H1 (cell line): ENCODE measurements around the gene ADGRL3. TPM values are rescaled to one million over a fixed set of nuclear protein-coding genes. Genes with fewer than 3 reads are reported as not detected.

Experiments
- CTCF ChIA-PET: fragments of 300-600 bp; sonication (Branson Sonifier 250); formaldehyde crosslinking; loops from one replicate; lab custom pipeline; 2021; ENCODE audit not compliant: partially characterized antibody; lab: Charles Lee
- POLR2A ChIA-PET: fragments of 300-600 bp; sonication (Branson Sonifier 250); formaldehyde crosslinking; loops from one replicate; lab custom pipeline; 2021; ENCODE audit warnings: inconsistent platforms; ENCODE audit not compliant: partially characterized antibody; lab: Charles Lee
- DNase-seq, 2 experiments: peaks; one replicate each; pipeline versions ENCODE4 v3.0.0 to v3.0.0-alpha.2; 2010 to 2022; ENCODE audit warnings: low spot score in 2 of 2, low read depth in 1 of 2, mixed read lengths in 1 of 2
- FAIRE-seq: peaks from 2 replicates; lab custom pipeline; 2011; peaks lifted over from hg19 to GRCh38; lab: Jason Lieb, UNC
- H2AFZ ChIP-seq: 2 replicates; pipeline ENCODE4 v1.8.1; 2012; ENCODE audit warnings: low read length, inconsistent platforms
- H2AK5ac ChIP-seq: 2 replicates; pipeline ENCODE4 v1.6.1; 2013; ENCODE audit warnings: low read depth, low read length
- H2BK120ac ChIP-seq: replicated peaks from 2 replicates; pipeline ENCODE3; 2013; ENCODE audit warnings: low read depth, low read length, inconsistent platforms
- H2BK12ac ChIP-seq: 2 replicates; pipeline ENCODE4 v1.6.1; 2013; ENCODE audit warnings: low read depth, low read length
- H2BK15ac ChIP-seq: 2 replicates; pipeline ENCODE4 v1.6.1; 2013; ENCODE audit warnings: low read length
- H2BK20ac ChIP-seq: 2 replicates; pipeline ENCODE4 v1.6.1; 2013; ENCODE audit warnings: low read length
- H2BK5ac ChIP-seq: 2 replicates; pipeline ENCODE4 v1.6.1; 2013; ENCODE audit warnings: low read depth, low read length
- H3K14ac ChIP-seq: 2 replicates; pipeline ENCODE4 v1.6.1; 2013; ENCODE audit warnings: inconsistent platforms; ENCODE audit not compliant: insufficient read length
- H3K18ac ChIP-seq: 2 replicates; pipeline ENCODE4 v1.6.1; 2013; ENCODE audit warnings: low read length; ENCODE audit errors: extremely low read depth
- H3K23ac ChIP-seq: 2 replicates; pipeline ENCODE4 v1.6.1; 2013; ENCODE audit warnings: inconsistent platforms; ENCODE audit not compliant: insufficient read length
- H3K23me2 ChIP-seq: 2 replicates; pipeline ENCODE4 v1.6.1; 2013; ENCODE audit warnings: low read depth, low read length
- H3K27ac ChIP-seq: 2 replicates; pipeline ENCODE4 v1.6.1; 2011; ENCODE audit warnings: low read depth, low read length, inconsistent platforms
- H3K27me3 ChIP-seq, 4 experiments: replicated peaks in 1 of 4; 1 replicate in 1 of 4; 2 replicates in 3 of 4; pipeline versions ENCODE4 v1.6.1 to v1.8.1; 2011 to 2013; ENCODE audit warnings: low read length in 3 of 4, mild to moderate bottlenecking in 3 of 4, inconsistent platforms in 2 of 4, mixed read lengths in 2 of 4, moderate library complexity in 1 of 4; ENCODE audit not compliant: control insufficient read depth in 3 of 4, insufficient read depth in 3 of 4; ENCODE audit errors: extremely low read depth in 1 of 4
- H3K36me3 ChIP-seq, 4 experiments: 2 replicates each; pipeline versions ENCODE4 v1.6.1 to v1.8.1; 2011 to 2013; ENCODE audit warnings: mild to moderate bottlenecking in 4 of 4, low read length in 3 of 4, moderate library complexity in 2 of 4, control low read depth in 1 of 4, inconsistent platforms in 1 of 4; ENCODE audit not compliant: insufficient read depth in 4 of 4, control insufficient read depth in 2 of 4
- H3K4ac ChIP-seq: replicated peaks from 2 replicates; pipeline ENCODE3; 2013; ENCODE audit warnings: low read length, low read depth, mixed read lengths, inconsistent platforms; ENCODE audit not compliant: insufficient read length
- H3K4me1 ChIP-seq, 4 experiments: replicated peaks in 1 of 4; 1 replicate in 1 of 4; 2 replicates in 3 of 4; pipeline versions ENCODE4 v1.6.1 to v1.8.1; 2011 to 2013; ENCODE audit warnings: low read length in 3 of 4, inconsistent platforms in 2 of 4, mixed read lengths in 1 of 4; ENCODE audit not compliant: insufficient read depth in 4 of 4, control insufficient read depth in 3 of 4
- H3K4me2 ChIP-seq, 2 experiments: 2 replicates each; pipeline versions ENCODE4 v1.6.1 to v1.8.1; 2011 to 2013; ENCODE audit warnings: low read depth in 2 of 2, low read length in 2 of 2, control low read depth in 1 of 2, inconsistent platforms in 1 of 2, mild to moderate bottlenecking in 1 of 2; ENCODE audit not compliant: insufficient read depth in 1 of 2
- H3K4me3 ChIP-seq, 4 experiments: fragments of 200-600, 300-600 bp in 1 of 4; sonication (generic), shearing (Covaris generic), sonication (Bioruptor Twin) in 1 of 4; 2 replicates each; pipeline versions ENCODE4 v1.5.1 to v1.8.1; 2011 to 2016; ENCODE audit warnings: low read length in 4 of 4, low read depth in 3 of 4, control low read depth in 2 of 4, inconsistent platforms in 2 of 4, mild to moderate bottlenecking in 2 of 4, mixed read lengths in 1 of 4, moderate library complexity in 1 of 4; ENCODE audit not compliant: insufficient read depth in 2 of 4; ENCODE audit errors: extremely low read depth in 1 of 4
- H3K56ac ChIP-seq: replicated peaks from 2 replicates; pipeline ENCODE3; 2013; ENCODE audit warnings: low read depth, mild to moderate bottlenecking, mixed read lengths, low read length, inconsistent platforms; ENCODE audit not compliant: insufficient read length
- H3K79me1 ChIP-seq: 2 replicates; pipeline ENCODE4 v1.6.1; 2013; ENCODE audit warnings: low read depth, low read length, control low read depth
- H3K79me2 ChIP-seq, 2 experiments: 2 replicates each; pipeline versions ENCODE4 v1.6.1 to v1.8.1; 2012 to 2013; ENCODE audit warnings: low read length in 2 of 2, mild to moderate bottlenecking in 2 of 2, inconsistent platforms in 1 of 2; ENCODE audit not compliant: insufficient read depth in 2 of 2, control insufficient read depth in 1 of 2
- H3K9ac ChIP-seq, 4 experiments: replicated peaks in 1 of 4; 1 replicate in 1 of 4; 2 replicates in 3 of 4; pipeline versions ENCODE4 v1.6.1 to v1.8.1; 2011 to 2013; ENCODE audit warnings: low read depth in 3 of 4, low read length in 3 of 4, control low read depth in 2 of 4, mild to moderate bottlenecking in 2 of 4, moderate library complexity in 2 of 4, inconsistent platforms in 1 of 4; ENCODE audit errors: extremely low read depth in 1 of 4
- H3K9me3 ChIP-seq, 2 experiments: 2 replicates each; pipeline versions ENCODE4 v1.6.1 to v1.8.1; 2012 to 2013; ENCODE audit warnings: mild to moderate bottlenecking in 2 of 2, moderate library complexity in 2 of 2, control low read depth in 1 of 2, inconsistent platforms in 1 of 2, low read depth in 1 of 2, low read length in 1 of 2, mixed read lengths in 1 of 2; ENCODE audit not compliant: insufficient read depth in 2 of 2
- H4K20me1 ChIP-seq, 2 experiments: replicated peaks in 1 of 2; 2 replicates each; pipeline versions ENCODE3 to v1.8.1; 2011 to 2013; ENCODE audit warnings: inconsistent platforms in 2 of 2, low read length in 2 of 2, mild to moderate bottlenecking in 1 of 2; ENCODE audit not compliant: insufficient read depth in 2 of 2, control insufficient read depth in 1 of 2
- H4K5ac ChIP-seq: 2 replicates; pipeline ENCODE4 v1.6.1; 2013; ENCODE audit warnings: low read length, low read depth, mixed read lengths, inconsistent platforms; ENCODE audit not compliant: insufficient read length
- H4K8ac ChIP-seq: 2 replicates; pipeline ENCODE4 v1.8.0; 2013; ENCODE audit warnings: mild to moderate bottlenecking, moderate library complexity, low read length, inconsistent platforms; ENCODE audit not compliant: insufficient read depth; ENCODE audit errors: extremely low read depth
- H4K91ac ChIP-seq: replicated peaks from 2 replicates; pipeline ENCODE3; 2013; ENCODE audit warnings: low read length, mixed read lengths, inconsistent platforms; ENCODE audit not compliant: insufficient read length
- ATF2 ChIP-seq: IDR thresholded peaks from 2 replicates; pipeline ENCODE4 v1.6.1; 2012; ENCODE audit warnings: low read length, inconsistent platforms
- CEBPB ChIP-seq: IDR thresholded peaks from 2 replicates; pipeline ENCODE4 v1.6.1; 2012; ENCODE audit warnings: low read depth, low read length
- CHD2 ChIP-seq: IDR thresholded peaks from 2 replicates; pipeline ENCODE4 v1.6.1; 2012; ENCODE audit warnings: low read length, improper control_type of control experiment
- EP300 ChIP-seq, 2 experiments: IDR thresholded peaks; 1 replicate in 1 of 2; 2 replicates in 1 of 2; pipeline ENCODE4 v1.6.1; 2011 to 2012; ENCODE audit warnings: low read depth in 2 of 2, low read length in 2 of 2, mild to moderate bottlenecking in 2 of 2, borderline replicate concordance in 1 of 2, inconsistent platforms in 1 of 2, moderate library complexity in 1 of 2
- FOSL1 ChIP-seq: IDR thresholded peaks from 2 replicates; pipeline ENCODE4 v1.6.1; 2011; ENCODE audit warnings: mild to moderate bottlenecking, low read depth, low read length, moderate library complexity; ENCODE audit not compliant: insufficient read depth
- MAFK ChIP-seq: IDR thresholded peaks from 2 replicates; pipeline ENCODE4 v1.6.1; 2012; ENCODE audit warnings: low read depth, mild to moderate bottlenecking, improper control_type of control experiment, low read length
- NANOG ChIP-seq: IDR thresholded peaks from 2 replicates; pipeline ENCODE4 v1.6.1; 2011; ENCODE audit warnings: low read length, low read depth, mild to moderate bottlenecking, inconsistent platforms; ENCODE audit not compliant: insufficient read depth, poor library complexity, severe bottlenecking
- RBBP5 ChIP-seq: IDR thresholded peaks from 2 replicates; pipeline ENCODE4 v1.7.1; 2012; ENCODE audit warnings: low read depth, mild to moderate bottlenecking, inconsistent platforms, low read length, moderate library complexity, borderline replicate concordance
- SIX5 ChIP-seq: IDR thresholded peaks from 2 replicates; pipeline ENCODE4 v1.6.1; 2011; ENCODE audit warnings: mild to moderate bottlenecking, low read depth, low read length
- SP4 ChIP-seq: IDR thresholded peaks from 2 replicates; pipeline ENCODE4 v1.6.1; 2012; ENCODE audit warnings: low read length, inconsistent platforms
- SUZ12 ChIP-seq: fragments of 200-600 bp; sonication (generic); IDR thresholded peaks from 2 replicates; pipeline ENCODE4 v1.6.1; 2012; ENCODE audit warnings: mild to moderate bottlenecking, inconsistent platforms, low read length, moderate library complexity, mixed read lengths
- TAF7 ChIP-seq: optimal IDR thresholded peaks from 2 replicates; pipeline ENCODE3; 2011; ENCODE audit warnings: low read depth, mild to moderate bottlenecking, inconsistent platforms, low read length, moderate library complexity, borderline replicate concordance
- TBP ChIP-seq: IDR thresholded peaks from 2 replicates; pipeline ENCODE4 v1.6.1; 2011; ENCODE audit warnings: low read depth, low read length, improper control_type of control experiment
- ZNF274 ChIP-seq: IDR thresholded peaks from 2 replicates; pipeline ENCODE4 v1.7.0; 2012; ENCODE audit warnings: low read length, borderline replicate concordance; ENCODE audit errors: extremely low read depth
- polyA plus RNA-seq, 7 experiments: library from polyadenylated mRNA; depleted of rRNA in 3 of 7; stranded (reverse) in 5 of 7; unstranded in 2 of 7; fragments of >200 nt in 5 of 7; fragments of 200-250 nt in 2 of 7; gene quantifications; 1 replicate in 5 of 7; 2 replicates in 1 of 7; 4 replicates in 1 of 7; pipeline versions ENCODE4 v1.2.1 to v1.2.3, GENCODE V29; 2011 to 2013; ENCODE audit warnings: missing spikeins in 2 of 7, mixed read lengths in 2 of 7
- total RNA-seq: library from RNA; stranded (reverse); fragmentation: NEBNext Ultra II Directional; extraction: Animal tissue kit (Norgen Biotek cat#: 25700); gene quantifications from 2 replicates; pipeline ENCODE4 v1.2.1, GENCODE V29; 2021

The ADGRL3 gene
- total and polyA plus RNA-seq, 2 of the 8 experiments (the other 6 are each of a cell fraction or from before 2014, with no cell fraction given), result 6.6 to 13.0 TPM

GRCh38 chr4:61614231-61614630 lies 414.1 kb downstream of the ADGRL3 start:
- H3K23me2 ChIP-seq, result no peaks in the 10 kb centered on the region; the same call in 1 of the 2 replicates
- H3K9ac ChIP-seq, result no peak overlapping the region
- no peak overlapping the region for H3K4me2 ChIP-seq
- H3K36me3 ChIP-seq, result no peaks in the 10 kb centered on the region
- no peak overlapping the region for H4K91ac ChIP-seq
- peak; percentile 13 for FAIRE-seq
- ChIA-PET CTCF (interaction anchor here (0.6 kb wide), 1 partner anchor 390 kb away, joined by 3 read pairs; no protein-coding TSS in a partner anchor), POLR2A (no interaction called here)
- H4K8ac ChIP-seq, result no peak overlapping the region
- no peak overlapping the region for H3K18ac ChIP-seq
- H2BK12ac ChIP-seq, result no peak overlapping the region
- no peak overlapping the region for H2AFZ ChIP-seq
- H2BK120ac ChIP-seq, result no peak overlapping the region
- no peaks in the 10 kb centered on the region for H3K4me1 ChIP-seq
- H3K23ac ChIP-seq, result no peak overlapping the region
- no peak overlapping the region for H3K4ac ChIP-seq
- H3K27me3 ChIP-seq, result no peaks in the 10 kb centered on the region
- no peak for DNase-seq
- H3K14ac ChIP-seq, result no peak overlapping the region
- no peaks in the 10 kb centered on the region for H4K20me1 ChIP-seq
- H2BK20ac ChIP-seq, result no peak overlapping the region
- no peak overlapping the region for H2BK15ac ChIP-seq
- H3K9me3 ChIP-seq, result no peaks in the 10 kb centered on the region
- H3K4me3 ChIP-seq, result no peak overlapping the region
- no peak overlapping the region for H2BK5ac ChIP-seq
- no peak overlapping the region for H2AK5ac ChIP-seq
- H3K56ac ChIP-seq, result no peak overlapping the region
- no peaks in the 10 kb centered on the region for H3K79me1 ChIP-seq
- H3K27ac ChIP-seq, result no peak overlapping the region
- H4K5ac ChIP-seq, result no peak overlapping the region
- no peaks in the 10 kb centered on the region for H3K79me2 ChIP-seq
- TF ChIP-seq FOSL1 (no peak), SP4 (no peak), CEBPB (no peak), NANOG (no peak), TAF7 (no peak), ZNF274 (no peak), MAFK (no peak), ATF2 (no peak), SUZ12 (no peak), RBBP5 (no peak), TBP (no peak), EP300 (IDR thresholded peaks at IDR 0.05; ENCODE audit: borderline replicate concordance in 1 of 2, low read depth in 2 of 2, low read length in 2 of 2) (no peak), SIX5 (no peak), CHD2 (no peak)
